Ectodermal cell (in vitro differentiated cells): ENCODE results near the gene PDE11A.

Experiments
- H3K27ac ChIP-seq: 2 replicates; pipeline ENCODE4 v1.7.0; 2013; ENCODE audit warnings: mild to moderate bottlenecking, low read depth, low read length; ENCODE audit not compliant: insufficient read depth, poor library complexity, severe bottlenecking
- H3K27me3 ChIP-seq: 2 replicates; pipeline ENCODE4 v1.7.0; 2013; ENCODE audit warnings: mild to moderate bottlenecking, low read length; ENCODE audit not compliant: insufficient read depth, control insufficient read depth, poor library complexity, severe bottlenecking
- H3K36me3 ChIP-seq: one replicate; pipeline ENCODE4 v1.7.0; 2013; ENCODE audit warnings: low read length; ENCODE audit not compliant: control insufficient read depth, insufficient read depth
- H3K4me1 ChIP-seq: one replicate; pipeline ENCODE4 v1.7.0; 2013; ENCODE audit warnings: low read length; ENCODE audit not compliant: control insufficient read depth, insufficient read depth
- H3K4me3 ChIP-seq: 2 replicates; pipeline ENCODE4 v1.7.0; 2013; ENCODE audit warnings: low read depth, low read length, control low read depth; ENCODE audit not compliant: insufficient read depth
- H3K9me3 ChIP-seq: 2 replicates; pipeline ENCODE4 v1.7.0; 2013; ENCODE audit warnings: mild to moderate bottlenecking, low read length, moderate library complexity; ENCODE audit not compliant: control insufficient read depth
- WGBS, 2 experiments: methylation state at CpG; one replicate each; pipeline ENCODE4 v1.1.7; 2013; ENCODE audit warnings: missing lambda C conversion rate in 2 of 2; 5-methylcytosine and 5-hydroxymethylcytosine counted together

PDE11A gene

GRCh38 chr2:177577075-177577474, 495.5 kb downstream of the PDE11A start:
- H3K9me3 ChIP-seq: no peaks in the 10 kb centered on the region
- no peak overlapping the region for H3K27ac ChIP-seq
- no peaks in the 10 kb centered on the region for H3K27me3 ChIP-seq
- H3K4me1 ChIP-seq: no peaks in the 10 kb centered on the region
- H3K36me3 ChIP-seq: no peaks in the 10 kb centered on the region
- no peak overlapping the region for H3K4me3 ChIP-seq
- WGBS, 2 experiments: 84 to 89% methylated on average over 1 of the region's 1 CpG

- H3K4me3 ChIP-seq: no peak overlapping the region
- WGBS, 2 experiments: 91 to 94% methylated on average over 2 of the region's 2 CpGs
Measured at GRCh38 chr2:177575358-177575757, 497.2 kb downstream of the PDE11A start.

GRCh38 chr2:177574356-177574755, 498.2 kb downstream of the PDE11A start:
- WGBS, 2 experiments: 83 to 88% methylated on average over 7 of the region's 7 CpGs
- no peak overlapping the region for H3K4me3 ChIP-seq
- H3K36me3 ChIP-seq: no peaks in the 10 kb centered on the region
- no peaks in the 10 kb centered on the region for H3K9me3 ChIP-seq
- H3K4me1 ChIP-seq: no peaks in the 10 kb centered on the region
- no peak overlapping the region for H3K27ac ChIP-seq
- peaks cover 3% of the 10 kb centered on the region for H3K27me3 ChIP-seq

More at GRCh38 chr2:177575358-177575757, 497.2 kb downstream of the PDE11A start:
- Histone ChIP-seq H3K27me3 (no peaks in the 10 kb centered on the region), H3K27ac (no peak overlapping the region), H3K9me3 (no peaks in the 10 kb centered on the region), H3K36me3 (no peaks in the 10 kb centered on the region), H3K4me1 (no peaks in the 10 kb centered on the region)
